Vagina (tissue), 2 donors: Measurements from ENCODE around the gene DIPK1B.

ENCODE experiments used
- POLR2A ChIP-seq, 2 donors: fragments of 450-650 bp; IDR thresholded peaks; one replicate each; pipeline ENCODE4 v1.6.1; 2017; ENCODE audit warnings: antibody characterized with exemption in 2 of 2, mild to moderate bottlenecking in 2 of 2, moderate library complexity in 2 of 2
- TF ChIP-seq, protein P1 (sequence below), 3 experiments: fragments of 450-650 bp in 2 of 3; fragments of 200-600 bp in 1 of 3; sonication (generic) in 1 of 3; IDR thresholded peaks; one replicate each; pipeline ENCODE4 v1.5.1; 2017 to 2019; ENCODE audit warnings: antibody characterized with exemption in 3 of 3, mild to moderate bottlenecking in 2 of 3, moderate library complexity in 2 of 3

DNA sequence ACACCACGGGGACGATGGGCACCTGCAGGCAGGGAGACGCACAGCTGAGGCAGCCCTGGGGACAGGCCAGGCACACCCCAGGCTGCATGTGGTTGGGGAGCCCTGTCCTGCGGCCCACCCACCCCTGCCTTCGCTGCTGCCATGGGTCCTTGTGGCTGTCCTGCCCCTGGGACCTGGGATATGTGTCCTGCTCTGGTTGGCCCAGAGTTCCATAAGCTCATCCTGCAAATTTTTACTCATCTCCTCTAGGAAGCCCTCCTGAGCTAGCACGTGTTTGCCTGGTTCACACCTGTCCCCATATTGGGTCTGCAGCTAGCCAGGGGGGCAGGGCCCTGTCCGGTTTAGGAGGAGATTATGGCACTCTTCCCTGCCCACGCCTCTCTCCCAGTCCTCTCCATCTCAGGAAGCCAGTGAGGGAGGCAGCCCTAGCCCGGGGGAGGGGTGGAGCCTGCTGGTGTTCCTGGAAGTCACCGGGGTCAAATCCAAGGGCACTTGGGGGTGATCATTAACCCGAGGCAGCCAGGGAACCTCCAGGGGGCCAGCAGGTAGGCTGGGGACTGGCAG, 37.5 kb upstream of the DIPK1B start:
- TF ChIP-seq, protein P1, sequence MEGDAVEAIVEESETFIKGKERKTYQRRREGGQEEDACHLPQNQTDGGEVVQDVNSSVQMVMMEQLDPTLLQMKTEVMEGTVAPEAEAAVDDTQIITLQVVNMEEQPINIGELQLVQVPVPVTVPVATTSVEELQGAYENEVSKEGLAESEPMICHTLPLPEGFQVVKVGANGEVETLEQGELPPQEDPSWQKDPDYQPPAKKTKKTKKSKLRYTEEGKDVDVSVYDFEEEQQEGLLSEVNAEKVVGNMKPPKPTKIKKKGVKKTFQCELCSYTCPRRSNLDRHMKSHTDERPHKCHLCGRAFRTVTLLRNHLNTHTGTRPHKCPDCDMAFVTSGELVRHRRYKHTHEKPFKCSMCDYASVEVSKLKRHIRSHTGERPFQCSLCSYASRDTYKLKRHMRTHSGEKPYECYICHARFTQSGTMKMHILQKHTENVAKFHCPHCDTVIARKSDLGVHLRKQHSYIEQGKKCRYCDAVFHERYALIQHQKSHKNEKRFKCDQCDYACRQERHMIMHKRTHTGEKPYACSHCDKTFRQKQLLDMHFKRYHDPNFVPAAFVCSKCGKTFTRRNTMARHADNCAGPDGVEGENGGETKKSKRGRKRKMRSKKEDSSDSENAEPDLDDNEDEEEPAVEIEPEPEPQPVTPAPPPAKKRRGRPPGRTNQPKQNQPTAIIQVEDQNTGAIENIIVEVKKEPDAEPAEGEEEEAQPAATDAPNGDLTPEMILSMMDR (IDR thresholded peaks at IDR 0.05), result no peak
- TF ChIP-seq POLR2A (IDR thresholded peaks at IDR 0.05), result no peak
